ENCODE measurements around the gene PFKFB1. TPM values are rescaled to one million over a fixed set of nuclear protein-coding genes. Genes with fewer than 3 reads are reported as not detected.

Gene PFKFB1
- total RNA-seq, 4 donors from 2014 or later = 0.15 TPM; not detected in 3

GRCh38 chrX:54978448-54978847 lies 15.5 kb downstream of the PFKFB1 start:
- Histone ChIP-seq H3K36me3 (no peaks in the 10 kb centered on the region), H3K4me1 (no peaks in the 10 kb centered on the region), H3K9me3 (no peaks in the 10 kb centered on the region), H3K27me3 (no peaks in the 10 kb centered on the region), H3K4me3 (no peak overlapping the region), H3K27ac (no peak overlapping the region)
- no peak for ATAC-seq
- no peak for TF ChIP-seq EP300 (IDR thresholded peaks at IDR 0.05)
- no peak for TF ChIP-seq POLR2A (IDR thresholded peaks at IDR 0.05)
- TF ChIP-seq CTCF (IDR thresholded peaks at IDR 0.05) = no peak
- TF ChIP-seq POLR2AphosphoS5 (IDR thresholded peaks at IDR 0.05) = no peak

GRCh38 chrX:54977387-54977786 lies 16.6 kb downstream of the PFKFB1 start:
- WGBS, 2 donors (ENCODE audit: low coverage in 1 of 2) = 56 to 69% methylated on average over 4 of the region's 4 CpGs
- H3K4me1 ChIP-seq = no peaks in the 10 kb centered on the region
- H3K27ac ChIP-seq = no peak overlapping the region
- ATAC-seq = no peak
- no peaks in the 10 kb centered on the region for H3K27me3 ChIP-seq
- TF ChIP-seq EP300 (IDR thresholded peaks at IDR 0.05) (no peak), POLR2AphosphoS5 (IDR thresholded peaks at IDR 0.05) (no peak), POLR2A (IDR thresholded peaks at IDR 0.05) (no peak), CTCF (IDR thresholded peaks at IDR 0.05) (no peak)
- no peaks in the 10 kb centered on the region for H3K36me3 ChIP-seq
- no peaks in the 10 kb centered on the region for H3K9me3 ChIP-seq
- no peak overlapping the region for H3K4me3 ChIP-seq

- 70 to 73% methylated on average over 3 of the region's 4 CpGs for WGBS, 2 donors (ENCODE audit: low coverage in 1 of 2)
- ATAC-seq = no peak
- Histone ChIP-seq H3K4me1 (no peaks in the 10 kb centered on the region), H3K27me3 (no peaks in the 10 kb centered on the region), H3K9me3 (no peaks in the 10 kb centered on the region), H3K36me3 (no peaks in the 10 kb centered on the region), H3K27ac (no peak overlapping the region), H3K4me3 (no peak overlapping the region)
- TF ChIP-seq EP300 (IDR thresholded peaks at IDR 0.05) (no peak), POLR2AphosphoS5 (IDR thresholded peaks at IDR 0.05) (no peak), CTCF (IDR thresholded peaks at IDR 0.05) (no peak), POLR2A (IDR thresholded peaks at IDR 0.05) (no peak)
Observed at GRCh38 chrX:54964766-54965497, 29.1 kb downstream of the PFKFB1 start.

- no peak for ATAC-seq
- no peaks in the 10 kb centered on the region for H3K27me3 ChIP-seq
- no peaks in the 10 kb centered on the region for H3K9me3 ChIP-seq
- TF ChIP-seq CTCF (IDR thresholded peaks at IDR 0.05) (no peak), POLR2AphosphoS5 (IDR thresholded peaks at IDR 0.05) (no peak), EP300 (IDR thresholded peaks at IDR 0.05) (no peak), POLR2A (IDR thresholded peaks at IDR 0.05) (no peak)
- WGBS, 2 donors (ENCODE audit: low coverage in 1 of 2) = 67% methylated on average over 1 of the region's 1 CpG; no CpG with 5 or more reads in 1 of the 2 donors
- no peak overlapping the region for H3K4me3 ChIP-seq
- H3K36me3 ChIP-seq = no peaks in the 10 kb centered on the region
- H3K27ac ChIP-seq = no peak overlapping the region
- H3K4me1 ChIP-seq = no peaks in the 10 kb centered on the region
Observed at GRCh38 chrX:54961750-54962149, 32.2 kb downstream of the PFKFB1 start.

GRCh38 chrX:54950730-54951375 lies 43.1 kb downstream of the PFKFB1 start:
- WGBS, 2 donors (ENCODE audit: low coverage in 1 of 2) = no CpG with 5 or more reads among the region's 8 CpGs
- TF ChIP-seq POLR2A (IDR thresholded peaks at IDR 0.05) (no peak), EP300 (IDR thresholded peaks at IDR 0.05) (no peak), POLR2AphosphoS5 (IDR thresholded peaks at IDR 0.05) (no peak), CTCF (IDR thresholded peaks at IDR 0.05) (no peak)
- H3K4me1 ChIP-seq = no peaks in the 10 kb centered on the region
- H3K36me3 ChIP-seq = no peaks in the 10 kb centered on the region
- H3K4me3 ChIP-seq = no peak overlapping the region
- H3K27me3 ChIP-seq = no peaks in the 10 kb centered on the region
- ATAC-seq = no peak
- no peak overlapping the region for H3K27ac ChIP-seq
- H3K9me3 ChIP-seq = no peaks in the 10 kb centered on the region

All from gastroesophageal sphincter (tissue), 4 donors.